ENCODE data around the gene TPP1. TPM values are rescaled to one million over a fixed set of nuclear protein-coding genes. Genes with fewer than 3 reads are reported as not detected.

TPP1 gene
- total and polyA plus RNA-seq, 4 donors = 52.8 to 108 (median 86.5) TPM

DNA sequence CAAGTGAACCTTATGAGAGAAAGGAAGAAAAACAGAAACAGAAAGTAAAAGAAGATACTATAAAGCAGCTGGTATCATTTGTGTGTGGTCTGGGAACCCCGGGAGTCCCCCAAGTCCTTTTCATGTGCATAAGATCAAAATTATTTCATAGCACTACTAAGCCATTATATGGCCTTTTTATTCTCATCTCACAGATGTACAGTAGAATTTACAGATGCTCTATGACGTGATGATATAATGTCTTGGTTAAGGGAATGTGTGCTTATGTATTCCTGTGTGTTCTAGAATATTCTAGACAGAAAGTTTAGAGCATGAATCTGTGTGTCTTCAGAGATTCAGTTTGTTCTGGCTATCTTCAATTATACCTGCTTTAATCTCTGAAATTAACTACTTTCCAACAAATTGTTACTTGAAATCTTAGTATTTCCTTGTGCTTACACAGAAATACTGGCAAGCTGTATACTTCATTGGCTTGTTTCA lies 8.6 kb upstream of the TPP1 start:
- no peak overlapping the region for H3K4me3 ChIP-seq (ENCODE audit: low read depth in 1 of 3, low read length in 3 of 3)
- peaks cover 0 to 8% (median 1%) of the 10 kb centered on the region in 4 donors for H3K4me1 ChIP-seq (ENCODE audit: control insufficient read depth in 4 of 4, insufficient read depth in 4 of 4, low read length in 3 of 4)
- H3K27ac ChIP-seq (ENCODE audit: low read depth in 1 of 2, low read length in 2 of 2) = no peak overlapping the region
- no peak for DNase-seq (ENCODE audit: low spot score)
- TF ChIP-seq HNF4G (IDR thresholded peaks at IDR 0.05) (no peak), TAF1 (conservative IDR thresholded peaks at IDR 0.05) (no peak), NR2F2 (IDR thresholded peaks at IDR 0.05) (no peak), HNF4A (conservative IDR thresholded peaks at IDR 0.05) (no peak), YY1 (IDR thresholded peaks at IDR 0.05) (no peak), RXRA (IDR thresholded peaks at IDR 0.05) (no peak), FOXA2 (IDR thresholded peaks at IDR 0.05) (no peak), ZBTB33 (IDR thresholded peaks at IDR 0.05) (no peak), SP1 (IDR thresholded peaks at IDR 0.05) (no peak)
- no peaks in the 10 kb centered on the region for H3K27me3 ChIP-seq (ENCODE audit: control insufficient read depth in 4 of 4, insufficient read depth in 4 of 4, low read length in 3 of 4)
- no peaks in the 10 kb centered on the region for H3K9me3 ChIP-seq (ENCODE audit: control insufficient read depth in 4 of 4, low read length in 3 of 4)
- H3K9ac ChIP-seq (ENCODE audit: low read depth in 1 of 2, low read length in 2 of 2) = no peak overlapping the region
- WGBS = 71% methylated on average over 2 of the region's 2 CpGs
- H3K36me3 ChIP-seq (ENCODE audit: control insufficient read depth in 4 of 4, insufficient read depth in 3 of 4, low read depth in 1 of 4, low read length in 3 of 4) = no peaks in the 10 kb centered on the region

DNA sequence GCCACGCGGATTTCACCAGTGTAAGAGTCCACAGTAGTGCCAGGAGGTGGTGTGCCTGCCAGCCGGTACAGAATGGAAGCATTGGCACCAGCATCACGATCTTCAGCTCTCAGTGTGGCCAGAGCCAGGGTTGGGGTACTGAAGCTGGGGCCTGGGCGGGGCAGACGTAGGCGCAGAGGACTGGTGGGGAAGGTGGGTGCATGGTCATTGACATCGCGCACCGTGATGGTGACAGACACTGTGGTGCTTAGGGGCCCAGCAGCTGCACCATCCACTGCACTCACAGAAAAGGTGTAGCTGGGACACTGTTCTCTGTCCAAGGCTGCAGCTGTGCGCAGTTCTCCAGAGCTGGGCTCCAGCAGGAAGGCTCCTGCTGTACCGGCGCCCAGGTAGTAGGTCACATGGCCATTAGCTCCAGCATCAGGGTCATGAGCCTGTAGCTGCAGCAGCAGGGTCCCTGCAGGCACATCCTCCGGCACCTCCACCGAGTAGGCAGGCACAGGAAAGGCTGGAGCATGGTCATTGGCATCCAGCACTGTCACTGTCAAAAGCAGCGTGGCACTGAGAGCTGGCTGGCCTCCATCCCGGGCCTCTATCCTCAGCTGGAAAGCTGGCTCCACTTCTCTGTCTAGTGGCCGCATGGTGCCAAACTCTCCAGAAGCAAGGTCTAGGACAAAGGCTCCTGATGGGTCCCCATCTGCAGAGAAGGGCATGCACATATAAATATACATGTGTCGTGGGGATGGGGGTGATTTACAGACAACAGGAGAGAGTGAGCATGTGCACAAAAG lies 7.9 kb upstream of the TPP1 start:
- peaks cover 0 to 8% (median 1%) of the 10 kb centered on the region in 4 donors for H3K4me1 ChIP-seq (ENCODE audit: control insufficient read depth in 4 of 4, insufficient read depth in 4 of 4, low read length in 3 of 4)
- H3K27ac ChIP-seq (ENCODE audit: low read depth in 1 of 2, low read length in 2 of 2) = no peak overlapping the region
- no peaks in the 10 kb centered on the region for H3K36me3 ChIP-seq (ENCODE audit: control insufficient read depth in 4 of 4, insufficient read depth in 3 of 4, low read depth in 1 of 4, low read length in 3 of 4)
- WGBS = 86% methylated on average over 19 of the region's 19 CpGs
- DNase-seq (ENCODE audit: low spot score) = no peak
- H3K9me3 ChIP-seq (ENCODE audit: control insufficient read depth in 4 of 4, low read length in 3 of 4) = no peaks in the 10 kb centered on the region
- no peak overlapping the region for H3K4me3 ChIP-seq (ENCODE audit: low read depth in 1 of 3, low read length in 3 of 3)
- no peaks in the 10 kb centered on the region for H3K27me3 ChIP-seq (ENCODE audit: control insufficient read depth in 4 of 4, insufficient read depth in 4 of 4, low read length in 3 of 4)
- TF ChIP-seq, protein P1, sequence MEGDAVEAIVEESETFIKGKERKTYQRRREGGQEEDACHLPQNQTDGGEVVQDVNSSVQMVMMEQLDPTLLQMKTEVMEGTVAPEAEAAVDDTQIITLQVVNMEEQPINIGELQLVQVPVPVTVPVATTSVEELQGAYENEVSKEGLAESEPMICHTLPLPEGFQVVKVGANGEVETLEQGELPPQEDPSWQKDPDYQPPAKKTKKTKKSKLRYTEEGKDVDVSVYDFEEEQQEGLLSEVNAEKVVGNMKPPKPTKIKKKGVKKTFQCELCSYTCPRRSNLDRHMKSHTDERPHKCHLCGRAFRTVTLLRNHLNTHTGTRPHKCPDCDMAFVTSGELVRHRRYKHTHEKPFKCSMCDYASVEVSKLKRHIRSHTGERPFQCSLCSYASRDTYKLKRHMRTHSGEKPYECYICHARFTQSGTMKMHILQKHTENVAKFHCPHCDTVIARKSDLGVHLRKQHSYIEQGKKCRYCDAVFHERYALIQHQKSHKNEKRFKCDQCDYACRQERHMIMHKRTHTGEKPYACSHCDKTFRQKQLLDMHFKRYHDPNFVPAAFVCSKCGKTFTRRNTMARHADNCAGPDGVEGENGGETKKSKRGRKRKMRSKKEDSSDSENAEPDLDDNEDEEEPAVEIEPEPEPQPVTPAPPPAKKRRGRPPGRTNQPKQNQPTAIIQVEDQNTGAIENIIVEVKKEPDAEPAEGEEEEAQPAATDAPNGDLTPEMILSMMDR (IDR thresholded peaks at IDR 0.05; ENCODE audit: low read depth, low read length, missing input control) = no peak
- no peak overlapping the region for H3K9ac ChIP-seq (ENCODE audit: low read depth in 1 of 2, low read length in 2 of 2)

DNA sequence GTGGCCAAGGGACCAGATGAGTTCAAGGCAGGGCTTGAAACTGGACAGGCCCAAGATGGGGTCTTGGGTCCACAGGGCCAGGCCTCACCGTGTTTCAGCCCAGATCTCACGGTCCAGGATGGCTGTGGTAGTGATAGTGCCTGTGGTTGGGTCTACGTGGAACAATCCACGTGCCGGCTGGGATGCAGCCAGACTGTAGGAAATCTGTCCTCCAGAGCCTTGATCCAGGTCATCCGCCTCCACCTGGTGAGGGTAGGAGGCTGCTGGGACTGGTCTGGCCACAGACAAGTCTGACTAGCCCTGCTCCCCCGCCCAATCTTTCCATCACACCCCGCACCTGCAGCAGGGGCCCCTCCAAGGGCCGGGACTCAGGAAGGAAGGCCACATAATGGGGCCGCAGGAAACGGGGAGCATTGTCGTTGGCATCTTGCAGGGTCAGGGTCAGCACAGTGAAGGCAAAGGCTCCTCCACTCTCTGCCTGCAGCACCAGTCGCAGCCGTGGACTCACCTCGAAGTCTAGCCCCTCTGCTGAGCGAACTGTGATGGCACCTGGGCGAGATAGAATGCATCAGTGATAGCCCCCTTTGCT lies 6.7 kb upstream of the TPP1 start:
- no peak for DNase-seq (ENCODE audit: low spot score)
- 93% methylated on average over 17 of the region's 17 CpGs for whole genome bisulfite sequencing
- Histone ChIP-seq H3K4me1 (ENCODE audit: control insufficient read depth in 4 of 4, insufficient read depth in 4 of 4, low read length in 3 of 4) (peaks cover 0 to 8% (median 1%) of the 10 kb centered on the region in 4 donors), H3K4me3 (ENCODE audit: low read depth in 1 of 3, low read length in 3 of 3) (no peak overlapping the region), H3K27me3 (ENCODE audit: control insufficient read depth in 4 of 4, insufficient read depth in 4 of 4, low read length in 3 of 4) (no peaks in the 10 kb centered on the region), H3K9ac (ENCODE audit: low read depth in 1 of 2, low read length in 2 of 2) (no peak overlapping the region), H3K9me3 (ENCODE audit: control insufficient read depth in 4 of 4, low read length in 3 of 4) (no peaks in the 10 kb centered on the region), H3K27ac (ENCODE audit: low read depth in 1 of 2, low read length in 2 of 2) (no peak overlapping the region), H3K36me3 (ENCODE audit: control insufficient read depth in 4 of 4, insufficient read depth in 3 of 4, low read depth in 1 of 4, low read length in 3 of 4) (no peaks in the 10 kb centered on the region)
- TF ChIP-seq NR2F2 (IDR thresholded peaks at IDR 0.05) (no peak), HNF4A (conservative IDR thresholded peaks at IDR 0.05) (no peak), RXRA (IDR thresholded peaks at IDR 0.05) (no peak), RAD21 (IDR thresholded peaks at IDR 0.05) (no peak), ZBTB33 (IDR thresholded peaks at IDR 0.05) (no peak), SP1 (IDR thresholded peaks at IDR 0.05) (no peak), HNF4G (IDR thresholded peaks at IDR 0.05) (no peak)
- TF ChIP-seq, protein P2, sequence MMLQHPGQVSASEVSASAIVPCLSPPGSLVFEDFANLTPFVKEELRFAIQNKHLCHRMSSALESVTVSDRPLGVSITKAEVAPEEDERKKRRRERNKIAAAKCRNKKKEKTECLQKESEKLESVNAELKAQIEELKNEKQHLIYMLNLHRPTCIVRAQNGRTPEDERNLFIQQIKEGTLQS (IDR thresholded peaks at IDR 0.05) = no peak
- TF ChIP-seq, protein P1 (IDR thresholded peaks at IDR 0.05; ENCODE audit: low read depth, low read length, missing input control) = no peak

All from liver (tissue), 9 donors.